T-cell (primary cell): ENCODE measurements around the gene NECTIN3. TPM values are rescaled to one million over a fixed set of nuclear protein-coding genes. Genes with fewer than 3 reads are reported as not detected.

ENCODE experiments used
- ATAC-seq, 4 experiments: fragments of 200-7000 bp in 3 of 4; fragments of 150-1000 bp in 1 of 4; cut with Tn5 transposase; replicated peaks in 1 of 4; 1 replicate in 3 of 4; 2 replicates in 1 of 4; pipeline ENCODE4 v1.10.0; 2021; ENCODE audit warnings: moderate library complexity in 3 of 4, mild to moderate bottlenecking in 2 of 4, moderate number of reproducible peaks in 1 of 4
- CTCF ChIA-PET, 2 donors: fragments of 300-600 bp; sonication (Branson Sonifier 250); formaldehyde crosslinking; loops; one replicate each; lab custom pipeline; 2022; ENCODE audit warnings: antibody characterized with exemption in 2 of 2; lab: Charles Lee
- POLR2A ChIA-PET, 2 donors: fragments of 300-600 bp; sonication (Branson Sonifier 250); formaldehyde crosslinking; loops; one replicate each; lab custom pipeline; 2022; ENCODE audit warnings: antibody characterized with exemption in 2 of 2; lab: Charles Lee
- DNase-seq, 35 experiments: peaks; one replicate each; pipeline versions ENCODE4 v3.0.0 to v3.0.0-alpha.2; 2013 to 2023
- H3K27ac ChIP-seq: one replicate; pipeline ENCODE4 v1.5.1; 2013; ENCODE audit warnings: low read length
- H3K27me3 ChIP-seq, 2 experiments: replicated peaks in 1 of 2; 1 replicate in 1 of 2; 2 replicates in 1 of 2; pipeline versions ENCODE4 v1.6.1 to v1.7.0; 2013; ENCODE audit warnings: low read length in 1 of 2, mixed read lengths in 1 of 2; ENCODE audit not compliant: control insufficient read depth in 2 of 2, insufficient read depth in 2 of 2; ENCODE audit errors: extremely low read depth in 1 of 2
- H3K36me3 ChIP-seq, 2 donors: 1 replicate in 1 of 2; 2 replicates in 1 of 2; pipeline versions ENCODE4 v1.6.1 to v1.7.0; 2013; ENCODE audit warnings: low read length in 1 of 2; ENCODE audit not compliant: control insufficient read depth in 2 of 2, insufficient read depth in 1 of 2; ENCODE audit errors: extremely low read depth in 1 of 2
- H3K4me1 ChIP-seq, 2 experiments: 1 replicate in 1 of 2; 2 replicates in 1 of 2; pipeline versions ENCODE4 v1.6.1 to v1.7.0; 2013; ENCODE audit warnings: low read length in 2 of 2, mixed read lengths in 1 of 2; ENCODE audit not compliant: insufficient read depth in 2 of 2, control insufficient read depth in 1 of 2; ENCODE audit errors: extremely low read depth in 1 of 2
- H3K4me3 ChIP-seq, 2 donors: 1 replicate in 1 of 2; 2 replicates in 1 of 2; pipeline versions ENCODE4 v1.5.1 to v1.7.0; 2013; ENCODE audit warnings: mild to moderate bottlenecking in 2 of 2, low read length in 1 of 2, moderate library complexity in 1 of 2; ENCODE audit not compliant: control insufficient read depth in 1 of 2; ENCODE audit errors: extremely low read depth in 1 of 2
- H3K9me3 ChIP-seq: 2 replicates; pipeline ENCODE4 v1.7.0; 2013
- H3K27ac Mint-ChIP-seq, 2 donors: one replicate each; pipeline ENCODE4 v1.8.0; 2020 to 2021; ENCODE audit warnings: mild to moderate bottlenecking in 2 of 2, mixed read lengths in 2 of 2
- H3K27me3 Mint-ChIP-seq, 2 donors: one replicate each; pipeline ENCODE4 v1.8.0; 2021 to 2022; ENCODE audit warnings: mixed read lengths in 2 of 2
- H3K36me3 Mint-ChIP-seq: one replicate; pipeline ENCODE4 v1.8.0; 2021; ENCODE audit warnings: mixed read lengths
- H3K4me1 Mint-ChIP-seq, 3 donors: one replicate each; pipeline ENCODE4 v1.8.0; 2020 to 2022; ENCODE audit warnings: mixed read lengths in 3 of 3, mild to moderate bottlenecking in 1 of 3
- H3K4me3 Mint-ChIP-seq, 3 donors: one replicate each; pipeline ENCODE4 v1.8.0; 2020 to 2022; ENCODE audit warnings: mild to moderate bottlenecking in 3 of 3, mixed read lengths in 3 of 3, moderate library complexity in 3 of 3
- H3K9me3 Mint-ChIP-seq, 3 donors: one replicate each; pipeline ENCODE4 v1.8.0; 2020 to 2022; ENCODE audit warnings: mixed read lengths in 3 of 3
- WGBS: methylation state at CpG from one replicate; pipeline ENCODE4 v1.1.5; 2013; ENCODE audit warnings: missing lambda C conversion rate; ENCODE audit not compliant: insufficient coverage; 5-methylcytosine and 5-hydroxymethylcytosine counted together
- total RNA-seq, 35 experiments: library from RNA in 6 of 35; stranded (reverse) in 6 of 35; fragments of 120-200 nt in 1 of 35; gene quantifications; one replicate each; pipeline versions ENCODE4 v1.2.1 to v1.2.4 and lab custom pipeline; 2013 to 2026

The NECTIN3 gene
- total RNA-seq, 5 donors from 2014 or later (not counting 1 experiment from before 2014, with no cell fraction given), result 6.7 to 11.3 (median 8.4) TPM

DNA sequence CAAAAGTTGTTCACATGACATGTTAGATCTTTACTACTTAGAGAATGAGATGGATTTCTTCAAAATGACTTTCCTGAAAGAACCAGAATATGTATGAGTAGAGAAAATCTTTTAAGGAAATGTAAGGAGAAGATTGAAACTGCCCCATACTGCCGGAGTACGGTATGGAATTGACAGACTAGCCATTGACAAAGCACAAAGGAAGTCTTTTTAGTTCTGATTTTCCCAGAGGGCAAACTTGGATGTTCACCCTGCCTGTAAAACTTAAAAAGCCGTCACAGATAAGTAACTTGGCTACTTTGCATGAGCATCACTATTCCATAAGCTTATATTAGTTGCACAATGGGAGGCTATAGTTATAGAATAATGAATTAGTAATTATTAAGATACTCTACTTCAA lies 93.8 kb downstream of the NECTIN3 start:
- no peak overlapping the region for H3K4me3 ChIP-seq
- no peaks in the 10 kb centered on the region for H3K9me3 Mint-ChIP-seq
- H3K4me1 Mint-ChIP-seq, result no peaks in the 10 kb centered on the region
- no peak overlapping the region for H3K27ac ChIP-seq
- WGBS, result 100% methylated on average over 1 of the region's 3 CpGs
- H3K4me1 ChIP-seq, result no peaks in the 10 kb centered on the region
- ATAC-seq (no peak), DNase-seq (no peak)
- POLR2A ChIA-PET, result no interaction called here
- H3K36me3 ChIP-seq, result no peaks in the 10 kb centered on the region
- H3K9me3 ChIP-seq, result no peaks in the 10 kb centered on the region
- CTCF ChIA-PET, result interaction anchor here in 1 of 2 donors (0.6 kb wide), 1 partner anchor 131 kb away, joined by 3 read pairs; no protein-coding TSS in a partner anchor
- no peaks in the 10 kb centered on the region for H3K27me3 ChIP-seq
- no peak overlapping the region for H3K4me3 Mint-ChIP-seq
- no peaks in the 10 kb centered on the region for H3K27me3 Mint-ChIP-seq
- no peaks in the 10 kb centered on the region for H3K36me3 Mint-ChIP-seq
- no peak overlapping the region for H3K27ac Mint-ChIP-seq

- DNase-seq (no peak), ATAC-seq (no peak)
- 86% methylated on average over 1 of the region's 2 CpGs for WGBS
- Mint-ChIP-seq H3K4me1 (no peaks in the 10 kb centered on the region), H3K27me3 (no peaks in the 10 kb centered on the region), H3K9me3 (no peaks in the 10 kb centered on the region), H3K27ac (no peak overlapping the region), H3K4me3 (no peak overlapping the region), H3K36me3 (peaks cover 11% of the 10 kb centered on the region)
- Histone ChIP-seq H3K4me3 (no peak overlapping the region), H3K9me3 (no peaks in the 10 kb centered on the region), H3K36me3 (no peaks in the 10 kb centered on the region), H3K27me3 (no peaks in the 10 kb centered on the region), H3K4me1 (no peaks in the 10 kb centered on the region), H3K27ac (no peak overlapping the region)
- POLR2A ChIA-PET, result no interaction called here
- CTCF ChIA-PET, result interaction anchor here in 1 of 2 donors (0.6 kb wide), 1 partner anchor 25 kb away, joined by 4 read pairs; no protein-coding TSS in a partner anchor
Observed at GRCh38 chr3:111173328-111173900, 101.8 kb downstream of the NECTIN3 start.

GRCh38 chr3:111173906-111174305 lies 102.3 kb downstream of the NECTIN3 start:
- POLR2A ChIA-PET, result interaction anchor here in 1 of 2 donors (0.6 kb wide), 1 partner anchor 108 kb away, joined by 3 read pairs; no protein-coding TSS in a partner anchor

GRCh38 chr3:111190518-111190917 lies 118.9 kb downstream of the NECTIN3 start:
- Histone ChIP-seq H3K4me3 (no peak overlapping the region), H3K27me3 (no peaks in the 10 kb centered on the region), H3K27ac (no peak overlapping the region), H3K9me3 (no peaks in the 10 kb centered on the region), H3K4me1 (no peaks in the 10 kb centered on the region), H3K36me3 (no peaks in the 10 kb centered on the region)
- no peaks in the 10 kb centered on the region for H3K27me3 Mint-ChIP-seq
- POLR2A ChIA-PET, result no interaction called here
- DNase-seq, result no peak
- no peaks in the 10 kb centered on the region for H3K9me3 Mint-ChIP-seq
- WGBS, result no CpG with 5 or more reads among the region's 2 CpGs
- ATAC-seq, result no peak
- peaks cover 0 to 6% (median 5%) of the 10 kb centered on the region in 3 donors for H3K4me1 Mint-ChIP-seq
- peaks cover 10% of the 10 kb centered on the region for H3K36me3 Mint-ChIP-seq
- H3K4me3 Mint-ChIP-seq, result no peak overlapping the region
- CTCF ChIA-PET, result interaction anchor here in 1 of 2 donors (0.6 kb wide), 1 partner anchor 22 kb away, joined by 3 read pairs; no protein-coding TSS in a partner anchor
- H3K27ac Mint-ChIP-seq, result no peak overlapping the region

More at GRCh38 chr3:111173906-111174305, 102.3 kb downstream of the NECTIN3 start:
- no peaks in the 10 kb centered on the region for H3K27me3 Mint-ChIP-seq
- no peaks in the 10 kb centered on the region for H3K9me3 ChIP-seq
- CTCF ChIA-PET, result interaction anchor here in 1 of 2 donors (0.6 kb wide), 1 partner anchor 25 kb away, joined by 4 read pairs; no protein-coding TSS in a partner anchor
- no peak overlapping the region for H3K27ac ChIP-seq
- no peaks in the 10 kb centered on the region for H3K36me3 ChIP-seq
- peaks cover 11% of the 10 kb centered on the region for H3K36me3 Mint-ChIP-seq
- no peak overlapping the region for H3K4me3 ChIP-seq
- H3K4me1 ChIP-seq, result no peaks in the 10 kb centered on the region
- H3K27me3 ChIP-seq, result no peaks in the 10 kb centered on the region
- no peaks in the 10 kb centered on the region for H3K9me3 Mint-ChIP-seq
- no peak overlapping the region for H3K27ac Mint-ChIP-seq
- H3K4me3 Mint-ChIP-seq, result no peak overlapping the region
- no peaks in the 10 kb centered on the region for H3K4me1 Mint-ChIP-seq
- WGBS, result 100% methylated on average over 1 of the region's 1 CpG
- ATAC-seq (no peak), DNase-seq (no peak)

GRCh38 chr3:111193472-111193871 lies 121.9 kb downstream of the NECTIN3 start:
- H3K27ac ChIP-seq, result no peak overlapping the region
- H3K36me3 Mint-ChIP-seq, result peaks cover 13% of the 10 kb centered on the region
- ChIA-PET CTCF (no interaction called here), POLR2A (no interaction called here)
- no peaks in the 10 kb centered on the region for H3K9me3 ChIP-seq
- H3K4me3 ChIP-seq, result no peak overlapping the region
- H3K27ac Mint-ChIP-seq, result no peak overlapping the region
- no peaks in the 10 kb centered on the region for H3K27me3 ChIP-seq
- DNase-seq (no peak), ATAC-seq (no peak)
- no peak overlapping the region for H3K4me3 Mint-ChIP-seq
- WGBS, result no CpG with 5 or more reads among the region's 3 CpGs
- H3K36me3 ChIP-seq, result no peaks in the 10 kb centered on the region
- H3K4me1 ChIP-seq, result no peaks in the 10 kb centered on the region
- no peaks in the 10 kb centered on the region for H3K9me3 Mint-ChIP-seq
- H3K27me3 Mint-ChIP-seq, result no peaks in the 10 kb centered on the region
- H3K4me1 Mint-ChIP-seq, result peaks cover 6 to 11% (median 10%) of the 10 kb centered on the region in 3 donors

- H3K4me1 Mint-ChIP-seq, result peaks cover 6 to 11% (median 10%) of the 10 kb centered on the region in 3 donors
- no peak overlapping the region for H3K27ac Mint-ChIP-seq
- no peaks in the 10 kb centered on the region for H3K9me3 Mint-ChIP-seq
- Histone ChIP-seq H3K27me3 (no peaks in the 10 kb centered on the region), H3K27ac (no peak overlapping the region), H3K4me1 (no peaks in the 10 kb centered on the region), H3K36me3 (no peaks in the 10 kb centered on the region), H3K9me3 (no peaks in the 10 kb centered on the region), H3K4me3 (no peak overlapping the region)
- no peak overlapping the region for H3K4me3 Mint-ChIP-seq
- CTCF ChIA-PET, result no interaction called here
- DNase-seq (no peak), ATAC-seq (no peak)
- POLR2A ChIA-PET, result no interaction called here
- H3K36me3 Mint-ChIP-seq, result peaks cover 13% of the 10 kb centered on the region
- WGBS, result no CpG with 5 or more reads among the region's 1 CpG
- no peaks in the 10 kb centered on the region for H3K27me3 Mint-ChIP-seq
Observed at GRCh38 chr3:111194048-111194447, 122.4 kb downstream of the NECTIN3 start.
